ENCODE results near the gene INHBE. TPM values are rescaled to one million over a fixed set of nuclear protein-coding genes. Genes with fewer than 3 reads are reported as not detected.

INHBE gene
- total RNA-seq, 4 donors from 2014 or later, result 1.5 to 2.2 TPM; not detected in 2

DNA sequence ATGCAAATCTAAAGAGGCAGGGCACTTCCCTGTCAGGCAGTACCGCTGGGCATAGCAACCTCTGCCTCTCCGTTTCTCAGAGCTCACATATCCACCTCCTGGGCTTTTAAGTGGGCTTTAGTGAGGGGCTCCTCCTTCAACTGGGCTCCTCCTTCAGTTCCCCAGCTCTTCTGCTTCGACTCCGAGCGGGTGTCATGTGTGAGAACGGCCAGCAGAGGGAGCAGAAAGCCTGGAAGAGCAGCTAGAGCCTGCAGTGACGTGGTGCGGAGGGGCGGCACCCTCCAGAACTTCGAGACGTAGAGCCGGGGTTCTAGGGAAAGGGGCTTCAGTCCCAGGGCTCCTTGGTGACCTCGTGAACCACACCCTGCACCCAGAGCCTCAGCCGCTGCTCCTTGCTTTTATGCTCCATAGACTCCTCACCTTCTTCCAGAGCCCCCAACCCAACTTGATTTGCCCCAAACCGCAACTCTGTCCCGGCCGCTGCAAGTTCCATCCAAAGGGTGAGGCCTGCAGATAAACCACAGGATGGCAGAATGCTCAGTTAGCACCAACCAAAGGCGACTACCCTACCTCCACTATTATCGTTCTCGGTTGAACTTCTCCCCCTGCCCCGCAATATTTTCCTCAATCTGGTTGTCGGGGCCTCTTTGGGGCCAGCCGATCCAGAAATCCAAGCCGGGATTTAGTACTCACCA, 4.1 kb downstream of the INHBE start:
- DNase-seq (peak; percentile 78 to 88), ATAC-seq (peak; percentile 69)
- in situ Hi-C loops (cut with MboI; ENCODE audit: low sequenced_read_pairs in 4 of 4), result loop anchor here in 2 of 4 donors (5.0 to 10.0 kb wide), 3 partner anchors 144 to 194 kb away; no protein-coding TSS in a partner anchor
- peak overlapping the region; percentile 63 to 82 (median 80) for H3K4me3 ChIP-seq
- peak overlapping the region; percentile 54 to 79 (median 59) for H3K27ac ChIP-seq
- H3K4me1 ChIP-seq, result peaks cover 47 to 54% of the 10 kb centered on the region in 2 donors
- H3K27me3 ChIP-seq, result peaks cover 14 to 19% (median 18%) of the 10 kb centered on the region in 3 donors
- no peaks in the 10 kb centered on the region for H3K9me3 ChIP-seq
- TF ChIP-seq, protein P1, sequence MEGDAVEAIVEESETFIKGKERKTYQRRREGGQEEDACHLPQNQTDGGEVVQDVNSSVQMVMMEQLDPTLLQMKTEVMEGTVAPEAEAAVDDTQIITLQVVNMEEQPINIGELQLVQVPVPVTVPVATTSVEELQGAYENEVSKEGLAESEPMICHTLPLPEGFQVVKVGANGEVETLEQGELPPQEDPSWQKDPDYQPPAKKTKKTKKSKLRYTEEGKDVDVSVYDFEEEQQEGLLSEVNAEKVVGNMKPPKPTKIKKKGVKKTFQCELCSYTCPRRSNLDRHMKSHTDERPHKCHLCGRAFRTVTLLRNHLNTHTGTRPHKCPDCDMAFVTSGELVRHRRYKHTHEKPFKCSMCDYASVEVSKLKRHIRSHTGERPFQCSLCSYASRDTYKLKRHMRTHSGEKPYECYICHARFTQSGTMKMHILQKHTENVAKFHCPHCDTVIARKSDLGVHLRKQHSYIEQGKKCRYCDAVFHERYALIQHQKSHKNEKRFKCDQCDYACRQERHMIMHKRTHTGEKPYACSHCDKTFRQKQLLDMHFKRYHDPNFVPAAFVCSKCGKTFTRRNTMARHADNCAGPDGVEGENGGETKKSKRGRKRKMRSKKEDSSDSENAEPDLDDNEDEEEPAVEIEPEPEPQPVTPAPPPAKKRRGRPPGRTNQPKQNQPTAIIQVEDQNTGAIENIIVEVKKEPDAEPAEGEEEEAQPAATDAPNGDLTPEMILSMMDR (IDR thresholded peaks at IDR 0.05 in 4 of 5, conservative IDR thresholded peaks at IDR 0.05 in 1 of 5), result peak; percentile 95 to 96 (median 96)
- peak; percentile 1 to 35 for TF ChIP-seq POLR2A (IDR thresholded peaks at IDR 0.05)
- intact Hi-C loops (cut with DNase I; ENCODE audit: low total_unique reads), result loop anchor here (1.0 to 10.0 kb wide), 3 partner anchors 61 to 236 kb away; partner anchors contain the start of genes DDIT3 and OS9
- no peaks in the 10 kb centered on the region for H3K36me3 ChIP-seq

DNA sequence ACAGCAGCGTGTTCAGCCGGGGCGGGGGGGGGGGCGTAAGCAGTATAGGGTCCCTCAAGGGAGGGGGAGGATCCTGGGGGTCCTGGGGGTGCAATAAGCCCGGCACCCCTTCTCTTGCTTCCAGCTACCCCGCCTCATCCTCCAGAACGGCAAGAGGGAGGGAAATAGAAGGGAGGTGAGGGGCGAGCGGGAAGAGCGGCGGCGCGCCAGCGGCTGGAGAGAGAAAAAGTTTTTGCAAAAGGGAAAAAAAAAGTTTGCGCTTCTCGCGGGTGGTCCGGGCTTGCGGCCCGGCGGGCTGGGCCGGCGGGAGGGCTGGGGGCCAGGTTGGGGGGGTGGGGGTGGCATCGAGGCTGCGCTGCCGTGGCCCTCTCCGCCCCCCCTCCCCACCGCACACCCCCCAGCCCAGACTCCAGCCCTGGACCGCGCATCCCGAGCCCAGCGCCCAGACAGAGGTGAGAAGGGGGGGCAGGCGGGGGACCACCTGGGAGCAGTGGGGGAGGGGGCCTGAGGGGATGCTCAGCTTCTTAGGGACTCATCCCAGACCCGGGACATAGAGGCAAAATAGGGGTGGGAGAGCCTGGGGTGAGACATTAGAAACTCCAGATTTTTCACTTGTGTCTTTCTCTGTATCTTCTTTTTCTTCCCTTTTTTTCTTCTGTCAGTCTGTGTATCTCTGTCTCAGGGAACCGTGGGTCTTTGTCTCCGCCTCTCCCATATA, 4.8 kb downstream of the INHBE start, which contains the start of gene GLI1:
Gene GLI1, plus strand, starts transcription at position 36 of the 718 bp plus-strand sequence. CDS start 3,907 bp downstream, outside the sequence.
- no peaks in the 10 kb centered on the region for H3K9me3 ChIP-seq
- peaks cover 43 to 49% of the 10 kb centered on the region in 2 donors for H3K4me1 ChIP-seq
- DNase-seq (no peak), ATAC-seq (no peak)
- in situ Hi-C loops (cut with MboI; ENCODE audit: low sequenced_read_pairs in 4 of 4) (loop anchor here in 2 of 4 donors (5.0 to 10.0 kb wide), 3 partner anchors 145 to 195 kb away; no protein-coding TSS in a partner anchor), intact Hi-C loops (cut with DNase I; ENCODE audit: low total_unique reads) (loop anchor here (1.0 to 10.0 kb wide), 3 partner anchors 60 to 235 kb away; partner anchors contain the start of genes DDIT3 and OS9)
- TF ChIP-seq, protein P1 (IDR thresholded peaks at IDR 0.05 in 4 of 5, conservative IDR thresholded peaks at IDR 0.05 in 1 of 5), result no peak
- no peak for TF ChIP-seq POLR2A (IDR thresholded peaks at IDR 0.05)
- no peaks in the 10 kb centered on the region for H3K36me3 ChIP-seq
- H3K27me3 ChIP-seq, result peaks cover 14 to 19% (median 18%) of the 10 kb centered on the region in 3 donors
- H3K27ac ChIP-seq, result peak within 1 kb of the TSS; percentile 54 to 79 (median 59)
- H3K4me3 ChIP-seq, result peak within 1 kb of the TSS; percentile 63 to 82 (median 80)

DNA sequence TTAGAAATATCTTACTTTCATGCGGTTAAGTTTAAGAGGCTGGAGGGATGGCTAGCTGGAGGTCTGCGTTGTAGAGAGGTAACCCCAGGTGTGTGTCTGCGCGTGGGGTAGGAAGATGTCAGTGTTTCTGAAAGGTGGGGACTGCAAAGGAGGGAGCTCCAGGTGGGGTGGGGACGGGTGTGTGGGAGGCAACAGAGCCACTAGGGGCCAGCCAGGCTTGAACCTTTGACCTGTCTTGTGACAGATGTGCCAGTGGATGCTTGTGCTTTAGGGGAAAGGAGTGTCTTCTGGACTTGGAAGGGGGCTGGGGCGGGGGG, 5.3 kb downstream of the INHBE start:
- Histone ChIP-seq H3K36me3 (no peaks in the 10 kb centered on the region), H3K27me3 (peaks cover 14 to 19% (median 18%) of the 10 kb centered on the region in 3 donors), H3K4me3 (peak overlapping the region in 3 of 4 donors; percentile 63 to 82 (median 79)), H3K9me3 (no peaks in the 10 kb centered on the region), H3K4me1 (peaks cover 38 to 43% of the 10 kb centered on the region in 2 donors), H3K27ac (no peak overlapping the region)
- TF ChIP-seq POLR2A (IDR thresholded peaks at IDR 0.05), result no peak
- TF ChIP-seq, protein P1 (IDR thresholded peaks at IDR 0.05 in 4 of 5, conservative IDR thresholded peaks at IDR 0.05 in 1 of 5), result no peak
- DNase-seq, result no peak
- intact Hi-C loops (cut with DNase I; ENCODE audit: low total_unique reads), result no loop called here
- no peak for ATAC-seq
- in situ Hi-C loops (cut with MboI; ENCODE audit: low sequenced_read_pairs in 4 of 4), result no loop called here

DNA sequence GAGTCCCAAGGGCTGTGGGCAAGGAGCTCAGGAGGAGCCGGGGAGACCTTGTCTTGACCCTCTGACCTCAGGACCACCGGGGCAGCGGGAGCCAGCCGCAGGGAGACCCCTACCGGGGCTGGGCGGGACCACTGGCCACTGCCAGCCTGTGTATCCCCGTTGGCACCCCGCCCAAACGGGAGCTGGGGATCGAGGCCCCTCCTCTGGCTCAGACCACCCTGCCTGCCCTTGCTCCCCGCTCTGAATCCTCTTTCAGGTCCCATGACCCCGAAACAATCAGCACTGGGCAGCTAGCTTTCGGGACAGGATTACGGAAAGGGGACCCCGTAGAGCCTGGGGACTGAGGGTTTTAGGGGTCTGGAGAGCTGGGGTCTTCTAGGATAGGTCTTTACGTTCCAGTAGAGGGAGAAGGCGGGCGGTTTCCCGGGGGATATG, 5.8 kb downstream of the INHBE start:
- DNase-seq, result no peak
- ATAC-seq, result no peak
- H3K27ac ChIP-seq, result peak overlapping the region in 2 of 4 donors; percentile 76 to 77

More for the DNA sequence above, 5.8 kb downstream of the INHBE start:
- no peak for TF ChIP-seq POLR2A (IDR thresholded peaks at IDR 0.05)
- TF ChIP-seq, protein P1 (IDR thresholded peaks at IDR 0.05 in 4 of 5, conservative IDR thresholded peaks at IDR 0.05 in 1 of 5), result no peak
- Histone ChIP-seq H3K4me1 (peaks cover 36 to 39% of the 10 kb centered on the region in 2 donors), H3K36me3 (no peaks in the 10 kb centered on the region), H3K27me3 (peaks cover 14 to 19% (median 18%) of the 10 kb centered on the region in 3 donors), H3K4me3 (peak overlapping the region; percentile 68 to 78 (median 70)), H3K9me3 (no peaks in the 10 kb centered on the region)
- in situ Hi-C loops (cut with MboI; ENCODE audit: low sequenced_read_pairs in 4 of 4) (no loop called here), intact Hi-C loops (cut with DNase I; ENCODE audit: low total_unique reads) (no loop called here)

Data from gastrocnemius medialis (tissue), 4 donors.